Bronchial epithelial cell (primary cell): ENCODE data around the gene TTC39A. TPM values are rescaled to one million over a fixed set of nuclear protein-coding genes. Genes with fewer than 3 reads are reported as not detected.
"Not testable (repeated sequence)": the region's sequence is repeated elsewhere in the genome, so short reads cannot be mapped to it uniquely, and the experiment has no call there.

Experiments used
- DNase-seq: peaks from one replicate; pipeline ENCODE4 v3.0.0-alpha.2; 2010; ENCODE audit warnings: low read depth
- FAIRE-seq: peaks from 2 replicates; lab custom pipeline; 2011; peaks lifted over from hg19 to GRCh38; lab: Jason Lieb, UNC
- H3K27me3 ChIP-seq: 2 replicates; pipeline ENCODE4 v1.5.1; 2011; ENCODE audit warnings: low read length; ENCODE audit not compliant: control insufficient read depth, insufficient read depth
- H3K36me3 ChIP-seq: 2 replicates; pipeline ENCODE4 v1.5.1; 2011; ENCODE audit warnings: low read length; ENCODE audit not compliant: control insufficient read depth, insufficient read depth
- H3K4me3 ChIP-seq: 2 replicates; pipeline ENCODE4 v1.5.1; 2011; ENCODE audit warnings: mild to moderate bottlenecking, low read depth, low read length, control low read depth
- total RNA-seq: library from RNA; depleted of rRNA; stranded (reverse); fragments of >200 nt; gene quantifications from 2 replicates; pipeline ENCODE4 v1.2.1, GENCODE V29; 2014
- TF ChIP-seq, protein P1 (sequence below): IDR thresholded peaks from 2 replicates; pipeline ENCODE4 v1.5.1; 2011; ENCODE audit warnings: mild to moderate bottlenecking, moderate library complexity, low read length, control low read depth, inconsistent platforms; ENCODE audit not compliant: insufficient read depth, severe bottlenecking

TTC39A gene
- total RNA-seq, 1 donor from 2014 or later = 6.1 TPM

DNA sequence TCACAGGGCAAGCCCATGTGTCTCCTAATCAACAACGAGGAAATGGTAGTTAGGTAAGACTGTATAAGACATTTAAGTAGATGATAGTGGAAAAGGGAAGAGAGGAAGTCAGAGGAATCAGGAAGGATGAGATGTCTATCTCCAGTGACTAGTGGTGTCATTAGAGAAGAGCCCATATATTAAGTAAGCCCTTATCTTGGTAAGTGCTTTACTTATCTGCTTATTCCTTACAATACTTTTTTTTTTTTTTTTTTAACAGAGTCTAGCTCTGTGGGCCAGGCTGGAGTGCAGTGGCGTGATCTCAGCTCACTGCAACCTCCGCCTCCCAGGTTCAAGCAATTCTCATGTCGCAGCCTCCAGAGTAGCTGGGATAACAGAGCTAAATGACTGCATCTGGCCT is 64.7 kb downstream of the TTC39A start:
- H3K4me3 ChIP-seq = no peak overlapping the region
- H3K27me3 ChIP-seq = no peaks in the 10 kb centered on the region
- FAIRE-seq (no peak), DNase-seq (no peak)
- TF ChIP-seq, protein P1, sequence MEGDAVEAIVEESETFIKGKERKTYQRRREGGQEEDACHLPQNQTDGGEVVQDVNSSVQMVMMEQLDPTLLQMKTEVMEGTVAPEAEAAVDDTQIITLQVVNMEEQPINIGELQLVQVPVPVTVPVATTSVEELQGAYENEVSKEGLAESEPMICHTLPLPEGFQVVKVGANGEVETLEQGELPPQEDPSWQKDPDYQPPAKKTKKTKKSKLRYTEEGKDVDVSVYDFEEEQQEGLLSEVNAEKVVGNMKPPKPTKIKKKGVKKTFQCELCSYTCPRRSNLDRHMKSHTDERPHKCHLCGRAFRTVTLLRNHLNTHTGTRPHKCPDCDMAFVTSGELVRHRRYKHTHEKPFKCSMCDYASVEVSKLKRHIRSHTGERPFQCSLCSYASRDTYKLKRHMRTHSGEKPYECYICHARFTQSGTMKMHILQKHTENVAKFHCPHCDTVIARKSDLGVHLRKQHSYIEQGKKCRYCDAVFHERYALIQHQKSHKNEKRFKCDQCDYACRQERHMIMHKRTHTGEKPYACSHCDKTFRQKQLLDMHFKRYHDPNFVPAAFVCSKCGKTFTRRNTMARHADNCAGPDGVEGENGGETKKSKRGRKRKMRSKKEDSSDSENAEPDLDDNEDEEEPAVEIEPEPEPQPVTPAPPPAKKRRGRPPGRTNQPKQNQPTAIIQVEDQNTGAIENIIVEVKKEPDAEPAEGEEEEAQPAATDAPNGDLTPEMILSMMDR = no peak
- H3K36me3 ChIP-seq = peaks cover 1% of the 10 kb centered on the region

DNA sequence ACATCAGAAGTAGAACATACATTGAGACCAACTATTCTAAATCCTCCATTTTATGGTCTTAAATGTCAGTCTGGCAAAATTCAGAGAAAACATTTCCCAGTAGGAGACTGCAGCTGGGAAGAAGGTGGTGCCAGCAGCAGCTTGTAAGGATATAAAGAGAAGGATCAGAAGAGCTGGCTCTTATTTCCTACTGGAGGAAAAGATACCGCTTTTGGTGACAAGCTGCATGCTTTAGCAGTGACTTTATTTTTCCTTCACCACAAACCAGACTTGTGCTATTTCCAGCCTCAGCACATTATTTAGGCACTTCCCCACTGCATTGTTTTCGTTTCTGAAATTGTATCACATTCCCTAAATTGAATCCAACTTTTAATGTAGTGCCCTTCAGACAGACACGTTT is 65.9 kb downstream of the TTC39A start:
- no peak for FAIRE-seq
- DNase-seq = peak; percentile 66
- no peaks in the 10 kb centered on the region for H3K27me3 ChIP-seq
- no peaks in the 10 kb centered on the region for H3K36me3 ChIP-seq
- H3K4me3 ChIP-seq = no peak overlapping the region
- TF ChIP-seq, protein P1 = no peak

DNA sequence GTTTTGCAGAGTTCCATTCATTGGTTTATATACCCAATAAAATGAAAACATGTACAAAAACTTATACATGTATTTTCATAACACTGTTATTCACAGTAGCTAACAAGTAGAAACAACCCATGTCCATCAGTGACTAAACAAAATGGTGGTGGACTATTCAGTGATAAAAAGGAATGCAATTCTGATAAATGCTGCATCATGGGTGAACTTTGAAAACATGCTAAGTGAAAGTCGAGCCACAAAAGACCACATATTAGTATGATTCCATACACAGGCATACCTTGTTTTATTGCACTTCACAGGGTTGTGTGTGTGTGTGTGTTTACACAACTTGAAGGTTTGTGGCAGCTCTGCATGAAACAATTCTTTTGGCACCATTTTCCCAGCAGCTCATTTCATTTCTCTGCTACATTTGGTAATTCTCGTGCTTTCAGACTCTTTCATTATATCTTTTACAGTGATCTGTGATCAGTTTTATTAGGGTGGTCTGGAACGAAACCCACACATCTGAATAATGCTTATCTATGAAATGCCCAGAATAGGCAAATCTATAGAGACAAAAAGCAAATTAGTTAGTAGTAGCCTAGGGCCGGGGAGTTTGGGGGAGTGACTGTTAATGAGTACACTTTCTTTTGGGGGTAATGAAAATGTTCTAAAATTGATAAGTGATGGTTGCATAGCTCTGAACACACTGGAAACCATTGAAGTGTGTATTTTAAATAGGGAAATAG is 67.0 kb downstream of the TTC39A start:
- H3K36me3 ChIP-seq = no peaks in the 10 kb centered on the region

DNA sequence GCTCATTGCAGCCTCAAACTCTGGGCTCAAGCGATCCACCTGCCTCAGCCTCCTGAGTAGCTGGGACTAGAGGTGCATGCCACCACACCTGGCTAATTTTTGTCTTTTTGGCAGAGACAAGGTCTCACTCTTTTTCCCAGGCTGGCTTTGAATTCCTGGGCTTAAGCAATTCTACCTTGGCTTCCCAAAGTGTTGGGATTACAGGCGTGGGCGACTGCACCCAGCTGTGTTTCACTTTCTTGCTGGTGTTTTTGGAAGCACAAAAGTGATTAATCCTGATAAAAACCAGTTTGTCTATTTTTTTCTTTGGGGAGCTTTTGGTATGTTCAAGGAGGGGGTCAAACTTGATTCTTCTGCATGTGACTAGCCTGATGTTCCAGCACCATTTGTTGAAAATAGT is 75.0 kb downstream of the TTC39A start:
- FAIRE-seq (no peak), DNase-seq (no peak)
- no peak overlapping the region for H3K4me3 ChIP-seq
- H3K36me3 ChIP-seq = no peaks in the 10 kb centered on the region
- TF ChIP-seq, protein P1 = no peak
- H3K27me3 ChIP-seq = no peaks in the 10 kb centered on the region

More for the DNA sequence above, 67.0 kb downstream of the TTC39A start:
- Histone ChIP-seq H3K27me3 (no peaks in the 10 kb centered on the region), H3K4me3 (no peak overlapping the region)
- DNase-seq = no peak
- FAIRE-seq = no peak
- TF ChIP-seq, protein P1 = no peak

DNA sequence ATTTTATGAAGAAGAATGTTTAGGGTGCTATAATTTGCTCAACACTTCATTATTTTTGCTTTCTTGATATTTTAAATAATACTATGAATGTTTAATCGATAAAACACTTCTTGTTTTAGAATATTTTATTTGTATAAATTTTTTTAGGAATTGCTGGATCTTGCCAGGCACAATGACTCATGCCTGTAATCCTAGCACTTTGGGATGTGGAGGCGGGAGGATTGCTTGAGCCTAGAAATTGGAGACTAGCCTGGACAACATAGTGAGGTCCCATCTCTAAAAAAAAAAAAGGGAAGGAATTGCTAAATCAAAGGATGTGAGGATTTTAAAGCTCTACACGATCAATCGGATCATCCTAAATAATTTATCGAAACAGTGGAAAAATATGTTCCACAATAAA is 76.7 kb downstream of the TTC39A start:
- FAIRE-seq (no peak), DNase-seq (peak; percentile 34)
- TF ChIP-seq, protein P1 = no peak

DNA sequence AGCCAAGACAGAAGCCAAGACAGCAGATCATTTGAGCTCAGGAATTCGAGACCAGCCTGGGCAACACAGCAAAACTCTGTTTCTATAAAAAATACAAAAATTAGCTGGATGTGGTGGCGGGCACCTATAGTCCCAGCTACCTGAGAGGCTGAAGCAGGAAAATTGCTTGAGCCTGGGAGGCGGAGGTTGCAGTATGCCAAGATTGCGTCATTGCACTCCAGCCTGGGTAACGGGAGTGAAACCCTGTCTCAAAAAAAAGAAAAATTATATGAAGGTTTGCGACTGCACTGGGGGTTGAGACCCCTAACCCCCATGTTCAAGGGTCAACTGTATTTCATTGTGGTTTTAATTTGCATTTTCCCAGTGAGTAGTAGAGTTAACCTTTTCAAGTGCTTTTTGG is 78.0 kb downstream of the TTC39A start:
- DNase-seq = no peak
- FAIRE-seq = no peak
- Histone ChIP-seq H3K36me3 (no peaks in the 10 kb centered on the region), H3K27me3 (no peaks in the 10 kb centered on the region), H3K4me3 (no peak overlapping the region)
- TF ChIP-seq, protein P1 = no peak

More for the DNA sequence above, 76.7 kb downstream of the TTC39A start:
- Histone ChIP-seq H3K4me3 (no peak overlapping the region), H3K36me3 (no peaks in the 10 kb centered on the region), H3K27me3 (no peaks in the 10 kb centered on the region)

DNA sequence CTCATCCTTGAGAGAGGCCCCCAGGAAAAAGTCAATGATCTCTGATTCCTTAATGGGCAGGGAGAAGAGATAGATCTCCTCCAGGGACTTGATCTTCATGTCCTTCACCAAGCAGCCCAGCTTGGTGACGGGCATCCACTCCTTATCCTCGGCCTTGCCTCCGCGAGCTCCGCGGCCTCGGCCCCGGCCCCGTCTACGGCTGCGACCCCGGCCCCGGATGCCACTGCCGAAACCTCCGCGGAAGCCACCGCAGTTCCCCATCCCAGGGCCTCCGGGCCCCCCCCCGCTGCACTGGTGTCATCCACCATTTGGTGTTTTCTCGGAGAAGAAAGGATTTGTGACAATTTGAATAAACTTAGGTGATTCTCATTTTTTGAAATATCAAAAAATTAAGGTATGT is 79.2 kb downstream of the TTC39A start:
- DNase-seq, H3K4me3 ChIP-seq, H3K27me3 ChIP-seq, FAIRE-seq, H3K36me3 ChIP-seq: not testable (repeated sequence)

DNA sequence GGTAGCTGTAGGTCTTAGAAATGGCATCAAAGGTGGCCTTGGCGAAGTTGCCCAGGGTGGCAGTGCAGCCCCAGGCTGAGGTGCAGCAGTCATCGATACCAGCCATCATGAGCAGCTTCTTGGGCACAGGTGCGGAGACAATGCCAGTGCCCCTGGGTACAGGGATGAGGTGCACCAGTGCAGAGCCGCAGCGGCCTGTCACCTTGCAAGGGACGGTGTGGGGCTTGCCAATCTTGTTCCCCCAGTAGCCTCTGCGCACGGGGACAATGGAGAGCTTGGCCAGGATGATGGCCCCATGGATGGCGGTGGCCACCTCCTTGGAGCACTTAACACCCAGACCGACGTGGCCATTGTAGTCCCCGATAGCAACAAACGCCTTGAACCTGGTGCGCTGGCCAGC is 79.6 kb downstream of the TTC39A start:
- DNase-seq, FAIRE-seq, H3K36me3 ChIP-seq: not testable (repeated sequence)

More for the DNA sequence above, 79.6 kb downstream of the TTC39A start:
- not testable (repeated sequence) for H3K27me3 ChIP-seq, H3K4me3 ChIP-seq
